GM18507 (cell line): ENCODE results near the gene ADGRL3.

ENCODE experiments used
- DNase-seq: peaks from one replicate; pipeline ENCODE4 v3.0.0; 2011; ENCODE audit warnings: low read depth; ENCODE audit not compliant: insufficient read length; ENCODE audit errors: extremely low spot score
- FAIRE-seq: peaks from 2 replicates; lab custom pipeline; 2011; peaks lifted over from hg19 to GRCh38; lab: Jason Lieb, UNC

ADGRL3 gene

GRCh38 chr4:61273233-61273632 lies 73.1 kb downstream of the ADGRL3 start:
- FAIRE-seq (no peak), DNase-seq (no peak)

- no peak for DNase-seq
- no peak for FAIRE-seq
Measured at GRCh38 chr4:61274286-61274685, 74.2 kb downstream of the ADGRL3 start.

GRCh38 chr4:61275241-61275640 lies 75.1 kb downstream of the ADGRL3 start:
- FAIRE-seq (no peak), DNase-seq (no peak)

- DNase-seq (no peak), FAIRE-seq (no peak)
Measured at GRCh38 chr4:61276029-61276428, 75.9 kb downstream of the ADGRL3 start.

- no peak for DNase-seq
- FAIRE-seq, result no peak
Measured at GRCh38 chr4:61277785-61278760, 77.9 kb downstream of the ADGRL3 start.

- DNase-seq (no peak), FAIRE-seq (no peak)
Measured at GRCh38 chr4:61292322-61292721, 92.2 kb downstream of the ADGRL3 start.

GRCh38 chr4:61293707-61294400 lies 93.7 kb downstream of the ADGRL3 start:
- FAIRE-seq (no peak), DNase-seq (no peak)

GRCh38 chr4:61294936-61295335 lies 94.8 kb downstream of the ADGRL3 start:
- FAIRE-seq (no peak), DNase-seq (no peak)

- DNase-seq (no peak), FAIRE-seq (no peak)
Measured at GRCh38 chr4:61296144-61296543, 96.0 kb downstream of the ADGRL3 start.

- DNase-seq (no peak), FAIRE-seq (no peak)
Measured at GRCh38 chr4:61298178-61298740, 98.1 kb downstream of the ADGRL3 start.

- FAIRE-seq (no peak), DNase-seq (no peak)
Measured at GRCh38 chr4:61299316-61299715, 99.2 kb downstream of the ADGRL3 start.

GRCh38 chr4:61300266-61300844 lies 100.2 kb downstream of the ADGRL3 start:
- no peak for FAIRE-seq

GRCh38 chr4:61301271-61301670 lies 101.1 kb downstream of the ADGRL3 start:
- no peak for FAIRE-seq
- no peak for DNase-seq

More at GRCh38 chr4:61300266-61300844, 100.2 kb downstream of the ADGRL3 start:
- DNase-seq, result no peak

GRCh38 chr4:61308033-61308432 lies 107.9 kb downstream of the ADGRL3 start:
- DNase-seq (no peak), FAIRE-seq (no peak)

GRCh38 chr4:61309616-61310015 lies 109.5 kb downstream of the ADGRL3 start:
- DNase-seq, result no peak
- no peak for FAIRE-seq

- no peak for DNase-seq
- FAIRE-seq, result no peak
Measured at GRCh38 chr4:61312526-61312925, 112.4 kb downstream of the ADGRL3 start.

GRCh38 chr4:61318431-61318830 lies 118.3 kb downstream of the ADGRL3 start:
- no peak for FAIRE-seq
- no peak for DNase-seq

- DNase-seq (no peak), FAIRE-seq (no peak)
Measured at GRCh38 chr4:61319156-61319555, 119.0 kb downstream of the ADGRL3 start.

- no peak for DNase-seq
- FAIRE-seq, result no peak
Measured at GRCh38 chr4:61320154-61320553, 120.0 kb downstream of the ADGRL3 start.

GRCh38 chr4:61320631-61321030 lies 120.5 kb downstream of the ADGRL3 start:
- no peak for DNase-seq

More at GRCh38 chr4:61320631-61321030, 120.5 kb downstream of the ADGRL3 start:
- no peak for FAIRE-seq
